OCI-LY3 (cell line): ENCODE results near the gene FANCM.
"Not testable (repeated sequence)": the region's sequence is repeated elsewhere in the genome, so short reads cannot be mapped to it uniquely, and the experiment has no call there.

Experiments used
- H2AFZ ChIP-seq: fragments of 200-600, 300-600 bp; shearing (Covaris generic); 2 replicates; pipeline ENCODE4 v1.6.0; 2014; ENCODE audit warnings: antibody characterized with exemption, low read depth, low read length
- H3K27ac ChIP-seq: fragments of 200-600, 300-600 bp; sonication (generic); 2 replicates; pipeline ENCODE4 v1.5.1; 2014; ENCODE audit warnings: mild to moderate bottlenecking, low read length, moderate library complexity, mixed read lengths
- H3K27me3 ChIP-seq: fragments of 200-600, 300-600 bp; sonication (generic); 2 replicates; pipeline ENCODE4 v1.6.1; 2014; ENCODE audit warnings: low read depth, low read length, mixed read lengths
- H3K36me3 ChIP-seq: fragments of 200-600, 300-600 bp; sonication (generic); replicated peaks from 2 replicates; pipeline ENCODE3; 2014; ENCODE audit warnings: low read depth, low read length, mixed read lengths
- H3K4me1 ChIP-seq: fragments of 300-600, 200-600 bp; sonication (generic); 2 replicates; pipeline ENCODE4 v1.6.1; 2014; ENCODE audit warnings: low read length, mixed read lengths
- H3K4me2 ChIP-seq: fragments of 200-600, 300-600 bp; sonication (generic); 2 replicates; pipeline ENCODE4 v1.6.1; 2014; ENCODE audit warnings: low read length, mixed read lengths
- H3K4me3 ChIP-seq: fragments of 300-600, 200-600 bp; sonication (generic); 2 replicates; pipeline ENCODE4 v1.5.1; 2014; ENCODE audit warnings: antibody characterized with exemption, mild to moderate bottlenecking, low read length, moderate library complexity
- H3K79me2 ChIP-seq: fragments of 300-600, 200-600 bp; shearing (Covaris generic); 2 replicates; pipeline ENCODE4 v1.6.1; 2014; ENCODE audit warnings: mild to moderate bottlenecking, low read length, mixed read lengths
- H3K9ac ChIP-seq: fragments of 300-600, 200-600 bp; shearing (Covaris generic); 2 replicates; pipeline ENCODE4 v1.6.0; 2014; ENCODE audit warnings: mild to moderate bottlenecking, low read length, moderate library complexity
- H3K9me3 ChIP-seq: fragments of 200-600, 300-600 bp; shearing (Covaris generic); 2 replicates; pipeline ENCODE4 v1.6.1; 2014; ENCODE audit warnings: low read length, mixed read lengths; ENCODE audit not compliant: insufficient read depth
- H4K20me1 ChIP-seq: fragments of 200-600, 300-600 bp; sonication (generic); 2 replicates; pipeline ENCODE4 v1.6.1; 2016; ENCODE audit warnings: low read length, mixed read lengths; ENCODE audit not compliant: insufficient read depth
- CTCF ChIP-seq: fragments of 200-600, 300-600 bp; sonication (generic); IDR thresholded peaks from 2 replicates; pipeline ENCODE4 v1.5.1; 2014; ENCODE audit warnings: antibody characterized with exemption, low read length, low read depth
- EZH2phosphoT487 ChIP-seq: fragments of 200-600 bp; shearing (Covaris generic); IDR thresholded peaks from 2 replicates; pipeline ENCODE4 v1.6.1; 2018; ENCODE audit warnings: antibody characterized with exemption, mixed run types, low read depth

Gene FANCM

GRCh38 chr14:45140661-45141187 lies 5.0 kb downstream of the FANCM start:
- H3K4me2 ChIP-seq = no peak overlapping the region
- H3K4me3 ChIP-seq = no peak overlapping the region
- H2AFZ ChIP-seq = no peak overlapping the region
- H3K27me3 ChIP-seq = no peaks in the 10 kb centered on the region
- H3K27ac ChIP-seq = no peak overlapping the region
- H3K4me1 ChIP-seq = peaks cover 44% of the 10 kb centered on the region
- H3K9ac ChIP-seq = no peak overlapping the region
- no peaks in the 10 kb centered on the region for H3K36me3 ChIP-seq
- H3K9me3 ChIP-seq = no peaks in the 10 kb centered on the region
- no peaks in the 10 kb centered on the region; the same call in 1 of the 2 replicates for H4K20me1 ChIP-seq
- TF ChIP-seq EZH2phosphoT487 = no peak
- H3K79me2 ChIP-seq = peaks cover 82% of the 10 kb centered on the region

DNA sequence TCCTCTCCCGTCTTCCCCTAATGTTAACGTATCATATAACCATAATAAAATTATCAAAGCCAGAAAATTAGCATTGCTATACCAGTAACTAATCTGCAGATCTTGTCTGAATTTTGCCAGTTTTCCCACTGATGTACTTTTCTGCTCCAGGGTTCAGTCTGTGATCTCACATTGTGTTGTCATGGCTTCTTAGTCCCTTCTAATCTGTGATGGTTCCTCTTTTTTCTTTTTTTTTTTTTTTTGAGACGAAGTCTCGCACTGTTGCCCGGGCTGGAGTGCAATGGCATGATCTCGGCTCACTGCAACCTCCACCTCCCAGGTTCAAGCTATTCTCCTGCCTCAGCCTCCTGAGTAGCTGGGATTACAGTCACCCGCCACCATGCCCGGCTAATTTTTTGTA lies 6.4 kb downstream of the FANCM start:
- H3K27me3 ChIP-seq, H2AFZ ChIP-seq, H3K27ac ChIP-seq, H4K20me1 ChIP-seq, H3K9me3 ChIP-seq, H3K36me3 ChIP-seq: not testable (repeated sequence)
- peaks cover 69% of the 10 kb centered on the region for H3K79me2 ChIP-seq
- H3K9ac ChIP-seq = 0 out of 2 replicates have a peak overlapping the region, but pooled peaks have one; percentile 2
- peaks cover 42% of the 10 kb centered on the region for H3K4me1 ChIP-seq
- H3K4me3 ChIP-seq = peak overlapping the region; percentile 51
- peak overlapping the region; percentile 63 for H3K4me2 ChIP-seq

GRCh38 chr14:45144658-45145057 lies 8.9 kb downstream of the FANCM start:
- peaks cover 49% of the 10 kb centered on the region for H3K79me2 ChIP-seq

DNA sequence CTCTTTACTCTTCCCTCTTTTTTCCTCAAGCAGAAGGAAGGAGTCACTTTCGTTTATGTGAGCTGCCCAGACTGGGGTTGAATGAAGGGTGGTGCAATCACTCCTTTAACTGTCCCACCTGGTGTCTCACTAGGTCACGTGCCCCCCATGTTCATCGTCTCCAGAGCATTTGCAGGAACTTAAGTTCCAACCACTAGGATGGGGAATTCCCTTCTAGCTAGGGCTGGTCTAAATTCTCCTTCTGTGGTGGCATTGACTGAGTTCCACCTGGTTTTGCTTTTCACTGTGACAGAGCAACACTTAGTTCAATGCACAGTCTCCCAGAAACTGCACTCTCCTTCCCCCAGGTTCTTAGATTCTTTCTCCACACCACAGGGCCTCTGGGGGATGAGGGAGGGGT lies 9.5 kb downstream of the FANCM start:
- Histone ChIP-seq H4K20me1 (no peaks in the 10 kb centered on the region), H3K4me2 (peak overlapping the region; percentile 15), H2AFZ (no peak overlapping the region), H3K9me3 (no peaks in the 10 kb centered on the region), H3K36me3 (peaks cover 8% of the 10 kb centered on the region), H3K4me3 (no peak overlapping the region), H3K27me3 (no peaks in the 10 kb centered on the region), H3K79me2 (peaks cover 44% of the 10 kb centered on the region), H3K27ac (peak overlapping the region; percentile 71), H3K9ac (no peak overlapping the region), H3K4me1 (peaks cover 26% of the 10 kb centered on the region)
- TF ChIP-seq EZH2phosphoT487 (no peak), CTCF (no peak)

More at GRCh38 chr14:45144658-45145057, 8.9 kb downstream of the FANCM start:
- peak overlapping the region; percentile 15 for H3K4me2 ChIP-seq
- no peaks in the 10 kb centered on the region for H4K20me1 ChIP-seq
- H3K9me3 ChIP-seq = no peaks in the 10 kb centered on the region
- no peaks in the 10 kb centered on the region for H3K27me3 ChIP-seq
- H3K27ac ChIP-seq = peak overlapping the region; percentile 71
- peaks cover 26% of the 10 kb centered on the region for H3K4me1 ChIP-seq
- H3K4me3 ChIP-seq = no peak overlapping the region
- no peak overlapping the region for H3K9ac ChIP-seq
- H2AFZ ChIP-seq = no peak overlapping the region
- TF ChIP-seq EZH2phosphoT487 (no peak), CTCF (no peak)
- peaks cover 5% of the 10 kb centered on the region for H3K36me3 ChIP-seq

DNA sequence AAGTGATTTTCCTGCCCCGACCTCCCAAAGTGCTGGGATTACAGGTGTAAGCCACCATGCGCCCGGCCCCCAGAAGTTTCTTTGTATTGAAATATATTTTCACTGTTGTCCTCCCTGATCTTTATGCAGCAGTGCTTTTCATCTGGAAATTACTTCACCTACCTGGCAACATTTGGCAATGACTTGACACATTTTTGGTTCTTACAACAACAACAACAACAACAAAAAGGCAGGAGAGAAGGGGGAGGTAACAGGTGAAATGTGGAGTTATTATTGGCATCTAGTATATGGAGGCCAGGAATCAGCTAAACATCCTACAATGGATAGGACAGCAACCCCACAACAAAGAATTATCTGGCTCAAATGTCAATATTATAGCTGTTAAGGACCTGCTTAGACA lies 13.9 kb downstream of the FANCM start:
- H3K4me1 ChIP-seq = peaks cover 9% of the 10 kb centered on the region
- H2AFZ ChIP-seq = no peak overlapping the region
- peaks cover 8% of the 10 kb centered on the region for H3K36me3 ChIP-seq
- H3K4me2 ChIP-seq = no peak overlapping the region
- TF ChIP-seq EZH2phosphoT487 (no peak), CTCF (no peak)
- H3K27ac ChIP-seq = no peak overlapping the region
- H3K9me3 ChIP-seq = no peaks in the 10 kb centered on the region
- no peaks in the 10 kb centered on the region for H4K20me1 ChIP-seq
- no peak overlapping the region for H3K9ac ChIP-seq
- peaks cover 15% of the 10 kb centered on the region for H3K79me2 ChIP-seq
- H3K27me3 ChIP-seq = no peaks in the 10 kb centered on the region
- no peak overlapping the region for H3K4me3 ChIP-seq
